ENCODE results near the gene PDCL3. TPM values are rescaled to one million over a fixed set of nuclear protein-coding genes. Genes with fewer than 3 reads are reported as not detected.

Gene PDCL3
- polyA plus RNA-seq, 1 of the 3 experiments (the other 2 are of a cell fraction): 32.8 TPM

DNA sequence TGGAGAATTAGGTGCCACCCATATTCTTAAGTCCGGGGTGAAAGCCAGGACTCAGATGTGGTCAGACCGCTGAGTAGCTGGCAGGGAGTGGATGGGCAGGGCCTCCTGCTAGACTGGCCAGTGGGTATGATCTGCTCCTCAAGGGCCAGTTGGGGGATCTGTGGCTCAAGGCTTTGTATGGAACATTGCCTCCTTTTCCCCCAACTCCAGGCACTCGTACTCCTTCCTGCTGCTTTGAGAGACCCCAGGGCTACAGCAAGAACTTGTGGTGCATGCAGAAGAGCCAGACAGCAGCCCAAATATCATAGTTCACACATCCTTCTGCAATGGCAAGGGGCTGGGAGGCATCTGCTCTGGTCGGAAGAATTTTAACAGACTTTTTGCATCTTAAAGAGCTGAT is 61.7 kb downstream of the PDCL3 start:
- ChIA-PET POLR2A (no interaction called here), CTCF (interaction anchor here (9.0 kb wide), 1 partner anchor 16 kb away, joined by 56 read pairs; no protein-coding TSS in a partner anchor)
- H2AFZ ChIP-seq (ENCODE audit: low read depth): no peak overlapping the region
- no peak overlapping the region for H3K9ac ChIP-seq
- DNase-seq: no peak
- H3K4me3 ChIP-seq (ENCODE audit: low read depth in 2 of 2, low read length in 1 of 2): no peak overlapping the region
- no peaks in the 10 kb centered on the region for H4K20me1 ChIP-seq (ENCODE audit: insufficient read depth)
- no peaks in the 10 kb centered on the region for H3K9me2 ChIP-seq
- H3K27me3 ChIP-seq (ENCODE audit: insufficient read depth): peaks cover 19% of the 10 kb centered on the region; the same call in 1 of the 2 replicates
- H3K79me2 ChIP-seq (ENCODE audit: insufficient read depth): no peaks in the 10 kb centered on the region
- H3K27ac ChIP-seq (ENCODE audit: low read depth in 2 of 2, low read length in 1 of 2): no peak overlapping the region
- H3K9me3 ChIP-seq: no peaks in the 10 kb centered on the region
- H3K4me1 ChIP-seq (ENCODE audit: control insufficient read depth in 1 of 2, insufficient read depth in 2 of 2, low read depth in 1 of 2, low read length in 1 of 2): no peaks in the 10 kb centered on the region
- H3K4me2 ChIP-seq: no peak overlapping the region
- no peaks in the 10 kb centered on the region for H3F3A ChIP-seq (replicated peaks; ENCODE audit: insufficient read depth)
- 65% methylated on average over 4 of the region's 4 CpGs for WGBS (ENCODE audit: low lambda C conversion rate)
- TF ChIP-seq USF2 (IDR thresholded peaks at IDR 0.05; ENCODE audit: borderline replicate concordance, low read depth, low read length): no peak
- no peak for TF ChIP-seq TCF12 (IDR thresholded peaks at IDR 0.05)
- TF ChIP-seq FOXM1 (IDR thresholded peaks at IDR 0.05; ENCODE audit: low read depth): no peak
- TF ChIP-seq NRF1 (IDR thresholded peaks at IDR 0.05; ENCODE audit: low read depth, low read length): no peak
- no peak for TF ChIP-seq NFIC (IDR thresholded peaks at IDR 0.05; ENCODE audit: borderline replicate concordance)
- TF ChIP-seq, protein P1, sequence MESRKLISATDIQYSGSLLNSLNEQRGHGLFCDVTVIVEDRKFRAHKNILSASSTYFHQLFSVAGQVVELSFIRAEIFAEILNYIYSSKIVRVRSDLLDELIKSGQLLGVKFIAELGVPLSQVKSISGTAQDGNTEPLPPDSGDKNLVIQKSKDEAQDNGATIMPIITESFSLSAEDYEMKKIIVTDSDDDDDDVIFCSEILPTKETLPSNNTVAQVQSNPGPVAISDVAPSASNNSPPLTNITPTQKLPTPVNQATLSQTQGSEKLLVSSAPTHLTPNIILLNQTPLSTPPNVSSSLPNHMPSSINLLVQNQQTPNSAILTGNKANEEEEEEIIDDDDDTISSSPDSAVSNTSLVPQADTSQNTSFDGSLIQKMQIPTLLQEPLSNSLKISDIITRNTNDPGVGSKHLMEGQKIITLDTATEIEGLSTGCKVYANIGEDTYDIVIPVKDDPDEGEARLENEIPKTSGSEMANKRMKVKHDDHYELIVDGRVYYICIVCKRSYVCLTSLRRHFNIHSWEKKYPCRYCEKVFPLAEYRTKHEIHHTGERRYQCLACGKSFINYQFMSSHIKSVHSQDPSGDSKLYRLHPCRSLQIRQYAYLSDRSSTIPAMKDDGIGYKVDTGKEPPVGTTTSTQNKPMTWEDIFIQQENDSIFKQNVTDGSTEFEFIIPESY (IDR thresholded peaks at IDR 0.05; ENCODE audit: borderline replicate concordance, low read depth): no peak
- TF ChIP-seq MEF2A (IDR thresholded peaks at IDR 0.05; ENCODE audit: borderline replicate concordance, low read depth): no peak
- no peak for TF ChIP-seq EP300 (IDR thresholded peaks at IDR 0.05; ENCODE audit: borderline replicate concordance in 1 of 2, low read depth in 1 of 2, low read length in 1 of 2)
- TF ChIP-seq, protein P2, sequence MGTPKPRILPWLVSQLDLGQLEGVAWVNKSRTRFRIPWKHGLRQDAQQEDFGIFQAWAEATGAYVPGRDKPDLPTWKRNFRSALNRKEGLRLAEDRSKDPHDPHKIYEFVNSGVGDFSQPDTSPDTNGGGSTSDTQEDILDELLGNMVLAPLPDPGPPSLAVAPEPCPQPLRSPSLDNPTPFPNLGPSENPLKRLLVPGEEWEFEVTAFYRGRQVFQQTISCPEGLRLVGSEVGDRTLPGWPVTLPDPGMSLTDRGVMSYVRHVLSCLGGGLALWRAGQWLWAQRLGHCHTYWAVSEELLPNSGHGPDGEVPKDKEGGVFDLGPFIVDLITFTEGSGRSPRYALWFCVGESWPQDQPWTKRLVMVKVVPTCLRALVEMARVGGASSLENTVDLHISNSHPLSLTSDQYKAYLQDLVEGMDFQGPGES (IDR thresholded peaks at IDR 0.05; ENCODE audit: low read depth, low read length): no peak
- TF ChIP-seq GATA2 (CRISPR knock-in tag; IDR thresholded peaks at IDR 0.05): no peak
- no peak for TF ChIP-seq ELF1 (IDR thresholded peaks at IDR 0.05)
- no peaks in the 10 kb centered on the region for H3K36me3 ChIP-seq (replicated peaks in 1 of 2; ENCODE audit: control insufficient read depth in 1 of 2, insufficient read depth in 2 of 2, low read length in 1 of 2)

GRCh38 chr2:100625717-100626116 is 62.9 kb downstream of the PDCL3 start:
- DNase-seq: peak; percentile 36
- Histone ChIP-seq H3K4me1 (ENCODE audit: control insufficient read depth in 1 of 2, insufficient read depth in 2 of 2, low read depth in 1 of 2, low read length in 1 of 2) (no peaks in the 10 kb centered on the region), H4K20me1 (ENCODE audit: insufficient read depth) (no peaks in the 10 kb centered on the region)
- no peak for TF ChIP-seq POLR2AphosphoS5 (IDR thresholded peaks at IDR 0.05; ENCODE audit: low read depth, low read length)
- no peak for TF ChIP-seq PBX3 (IDR thresholded peaks at IDR 0.05)
- TF ChIP-seq GABPA (IDR thresholded peaks at IDR 0.05; ENCODE audit: low read depth): no peak
- no peak for TF ChIP-seq TCF12 (IDR thresholded peaks at IDR 0.05)
- TF ChIP-seq MXI1 (IDR thresholded peaks at IDR 0.05; ENCODE audit: low read depth, low read length): no peak
- no peak for TF ChIP-seq USF1 (IDR thresholded peaks at IDR 0.05; ENCODE audit: borderline replicate concordance, low read depth)
- no peak for TF ChIP-seq USF2 (IDR thresholded peaks at IDR 0.05; ENCODE audit: borderline replicate concordance, low read depth, low read length)
- no peak for TF ChIP-seq RXRA (IDR thresholded peaks at IDR 0.05; ENCODE audit: borderline replicate concordance, low read depth)
- TF ChIP-seq JUND (IDR thresholded peaks at IDR 0.05): no peak

More at GRCh38 chr2:100625717-100626116, 62.9 kb downstream of the PDCL3 start:
- no peak overlapping the region for H2AFZ ChIP-seq (ENCODE audit: low read depth)
- H3K36me3 ChIP-seq (replicated peaks in 1 of 2; ENCODE audit: control insufficient read depth in 1 of 2, insufficient read depth in 2 of 2, low read length in 1 of 2): no peaks in the 10 kb centered on the region
- 53% methylated on average over 6 of the region's 6 CpGs for WGBS (ENCODE audit: low lambda C conversion rate)
- no peaks in the 10 kb centered on the region for H3K79me2 ChIP-seq (ENCODE audit: insufficient read depth)
- no peaks in the 10 kb centered on the region for H3K9me2 ChIP-seq
- H3K9ac ChIP-seq: no peak overlapping the region
- no peak overlapping the region for H3K27ac ChIP-seq (ENCODE audit: low read depth in 2 of 2, low read length in 1 of 2)
- ChIA-PET CTCF (interaction anchor here (1.8 kb wide), 1 partner anchor 15 kb away, joined by 9 read pairs; no protein-coding TSS in a partner anchor), POLR2A (no interaction called here)
- H3K9me3 ChIP-seq: no peaks in the 10 kb centered on the region
- no peak overlapping the region for H3K4me2 ChIP-seq
- no peak overlapping the region for H3K4me3 ChIP-seq (ENCODE audit: low read depth in 2 of 2, low read length in 1 of 2)
- H3K27me3 ChIP-seq (ENCODE audit: insufficient read depth): peaks cover 19% of the 10 kb centered on the region; the same call in 1 of the 2 replicates
- no peaks in the 10 kb centered on the region for H3F3A ChIP-seq (replicated peaks; ENCODE audit: insufficient read depth)

Data from SK-N-SH (cell line).